SU-DHL-6 (cell line): Measurements from ENCODE around the gene SPTA1.

ENCODE experiments used
- H2AFZ ChIP-seq: fragments of 200-600 bp; sonication (generic); 2 replicates; pipeline ENCODE4 v1.6.1; 2014; ENCODE audit warnings: low read depth, mild to moderate bottlenecking, moderate library complexity, mixed read lengths, antibody characterized with exemption, low read length; ENCODE audit not compliant: severe bottlenecking
- H3F3A ChIP-seq: fragments of 200-600 bp; shearing (Covaris generic); 2 replicates; pipeline ENCODE4 v1.6.0; 2016; ENCODE audit warnings: antibody characterized with exemption, mild to moderate bottlenecking; ENCODE audit not compliant: insufficient read depth
- H3K27ac ChIP-seq: fragments of 200-600 bp; sonication (generic); 2 replicates; pipeline ENCODE4 v1.5.1; 2016; ENCODE audit warnings: low read depth, mild to moderate bottlenecking, low read length, moderate library complexity, mixed read lengths
- H3K27me3 ChIP-seq: fragments of 200-600 bp; sonication (generic), shearing (Covaris generic); 2 replicates; pipeline ENCODE4 v1.6.0; 2014; ENCODE audit warnings: mild to moderate bottlenecking, low read length
- H3K36me3 ChIP-seq: fragments of 200-600 bp; sonication (generic); 2 replicates; pipeline ENCODE4 v1.6.1; 2014; ENCODE audit warnings: mild to moderate bottlenecking, low read length, mixed read lengths
- H3K4me2 ChIP-seq: fragments of 300-600, 200-600 bp; shearing (Covaris generic), sonication (generic); 2 replicates; pipeline ENCODE4 v1.6.0; 2014; ENCODE audit warnings: low read length, low read depth, mild to moderate bottlenecking; ENCODE audit not compliant: poor library complexity, severe bottlenecking
- H3K4me3 ChIP-seq: fragments of 200-600 bp; sonication (generic); 2 replicates; pipeline ENCODE4 v1.5.1; 2014; ENCODE audit warnings: antibody characterized with exemption, low read length, mild to moderate bottlenecking, mixed read lengths; ENCODE audit not compliant: insufficient read depth, poor library complexity, severe bottlenecking
- H3K79me2 ChIP-seq: fragments of 200-600 bp; sonication (generic); 2 replicates; pipeline ENCODE4 v1.6.1; 2014; ENCODE audit warnings: mild to moderate bottlenecking, low read length, moderate library complexity; ENCODE audit not compliant: insufficient read depth
- H3K9ac ChIP-seq: fragments of 200-600 bp; sonication (generic); 2 replicates; pipeline ENCODE4 v1.7.0; 2014; ENCODE audit warnings: mild to moderate bottlenecking, low read length
- H3K9me2 ChIP-seq: fragments of 200-600 bp; sonication (generic); replicated peaks from 2 replicates; pipeline ENCODE4 v1.6.1; 2014; ENCODE audit warnings: low read length; ENCODE audit not compliant: insufficient read depth
- H3K9me3 ChIP-seq: fragments of 200-600 bp; sonication (generic); 2 replicates; pipeline ENCODE4 v1.6.1; 2014; ENCODE audit warnings: low read length, mixed read lengths; ENCODE audit not compliant: insufficient read depth
- H4K20me1 ChIP-seq: fragments of 200-600 bp; sonication (generic); 2 replicates; pipeline ENCODE4 v1.6.1; 2014; ENCODE audit warnings: low read depth, mild to moderate bottlenecking, antibody characterized with exemption, low read length, moderate library complexity, mixed read lengths
- EZH2phosphoT487 ChIP-seq: fragments of 200-600 bp; sonication (generic), shearing (Covaris generic); conservative IDR thresholded peaks from 2 replicates; pipeline ENCODE4 v1.6.1; 2018; ENCODE audit warnings: mild to moderate bottlenecking, antibody characterized with exemption, low read length, moderate library complexity, mixed read lengths
- TF ChIP-seq, protein P1 (sequence below): fragments of 200-600 bp; sonication (generic); IDR thresholded peaks from one replicate; pipeline ENCODE4 v1.5.1; 2017; ENCODE audit warnings: antibody characterized with exemption, mild to moderate bottlenecking, low read length, moderate library complexity; ENCODE audit not compliant: insufficient read depth, poor library complexity, severe bottlenecking

The SPTA1 gene

DNA sequence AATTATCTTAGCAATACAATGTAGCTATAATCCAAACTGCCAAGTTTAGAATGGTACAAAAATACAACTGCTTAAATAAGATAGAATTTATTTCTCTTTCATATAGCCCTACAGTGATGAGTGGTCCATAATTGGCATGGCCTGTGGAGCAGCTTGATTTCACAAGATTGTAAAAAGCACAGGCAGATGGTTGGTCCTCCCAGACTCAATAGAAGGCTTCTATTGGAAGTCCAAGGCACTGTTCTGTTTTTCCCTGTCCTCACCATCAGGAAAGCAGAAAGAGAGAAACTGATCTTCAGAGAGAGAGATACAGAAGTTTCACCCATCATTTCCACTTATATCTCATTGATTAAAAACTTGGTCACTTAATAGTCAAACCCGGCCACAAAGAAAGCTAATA, 114.3 kb downstream of the SPTA1 start:
- no peaks in the 10 kb centered on the region for H3K36me3 ChIP-seq
- H2AFZ ChIP-seq: no peak overlapping the region
- no peaks in the 10 kb centered on the region for H3K9me3 ChIP-seq
- no peak for TF ChIP-seq EZH2phosphoT487
- TF ChIP-seq, protein P1, sequence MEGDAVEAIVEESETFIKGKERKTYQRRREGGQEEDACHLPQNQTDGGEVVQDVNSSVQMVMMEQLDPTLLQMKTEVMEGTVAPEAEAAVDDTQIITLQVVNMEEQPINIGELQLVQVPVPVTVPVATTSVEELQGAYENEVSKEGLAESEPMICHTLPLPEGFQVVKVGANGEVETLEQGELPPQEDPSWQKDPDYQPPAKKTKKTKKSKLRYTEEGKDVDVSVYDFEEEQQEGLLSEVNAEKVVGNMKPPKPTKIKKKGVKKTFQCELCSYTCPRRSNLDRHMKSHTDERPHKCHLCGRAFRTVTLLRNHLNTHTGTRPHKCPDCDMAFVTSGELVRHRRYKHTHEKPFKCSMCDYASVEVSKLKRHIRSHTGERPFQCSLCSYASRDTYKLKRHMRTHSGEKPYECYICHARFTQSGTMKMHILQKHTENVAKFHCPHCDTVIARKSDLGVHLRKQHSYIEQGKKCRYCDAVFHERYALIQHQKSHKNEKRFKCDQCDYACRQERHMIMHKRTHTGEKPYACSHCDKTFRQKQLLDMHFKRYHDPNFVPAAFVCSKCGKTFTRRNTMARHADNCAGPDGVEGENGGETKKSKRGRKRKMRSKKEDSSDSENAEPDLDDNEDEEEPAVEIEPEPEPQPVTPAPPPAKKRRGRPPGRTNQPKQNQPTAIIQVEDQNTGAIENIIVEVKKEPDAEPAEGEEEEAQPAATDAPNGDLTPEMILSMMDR: no peak
- no peaks in the 10 kb centered on the region for H3K79me2 ChIP-seq
- no peak overlapping the region for H3K4me3 ChIP-seq
- no peaks in the 10 kb centered on the region for H3K9me2 ChIP-seq
- H3K4me2 ChIP-seq: no peak overlapping the region
- no peak overlapping the region for H3K27ac ChIP-seq
- no peak overlapping the region for H3K9ac ChIP-seq
- no peaks in the 10 kb centered on the region for H4K20me1 ChIP-seq
- no peaks in the 10 kb centered on the region for H3K27me3 ChIP-seq
- H3F3A ChIP-seq: no peaks in the 10 kb centered on the region

DNA sequence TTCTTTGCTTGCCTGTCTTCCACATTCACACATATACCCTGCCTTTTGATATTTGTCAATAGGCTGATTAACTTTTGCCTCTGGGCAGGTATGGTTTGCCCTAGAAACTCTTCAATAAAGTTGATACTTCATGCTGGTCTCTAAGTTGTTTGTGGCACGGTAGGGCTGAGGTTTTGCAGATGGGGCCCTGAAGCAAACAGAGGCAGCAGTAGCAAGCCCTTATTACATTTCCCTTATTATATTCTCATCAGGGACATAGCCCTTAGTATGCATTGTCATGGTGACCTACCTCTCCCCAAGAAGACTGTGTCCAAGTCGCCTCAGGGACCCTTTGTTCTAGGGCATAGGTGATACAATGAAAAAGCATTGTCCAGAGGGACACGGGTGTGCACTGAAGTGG, 116.0 kb downstream of the SPTA1 start, which contains the start of gene OR6P1:
Gene OR6P1 (minus strand): TSS at position 101 of the 400 bp plus-strand sequence. CDS start 6,976 bp downstream, outside the sequence.
- Histone ChIP-seq H3K9me2 (no peaks in the 10 kb centered on the region), H3K36me3 (no peaks in the 10 kb centered on the region), H3K9ac (no peak within 1 kb of the TSS), H3K9me3 (no peaks in the 10 kb centered on the region), H3K27ac (no peak within 1 kb of the TSS), H4K20me1 (no peaks in the 10 kb centered on the region), H3F3A (no peaks in the 10 kb centered on the region), H2AFZ (no peak within 1 kb of the TSS), H3K79me2 (no peaks in the 10 kb centered on the region), H3K27me3 (no peaks in the 10 kb centered on the region), H3K4me2 (no peak within 1 kb of the TSS), H3K4me3 (no peak within 1 kb of the TSS)
- TF ChIP-seq EZH2phosphoT487: no peak
- TF ChIP-seq, protein P1: no peak

DNA sequence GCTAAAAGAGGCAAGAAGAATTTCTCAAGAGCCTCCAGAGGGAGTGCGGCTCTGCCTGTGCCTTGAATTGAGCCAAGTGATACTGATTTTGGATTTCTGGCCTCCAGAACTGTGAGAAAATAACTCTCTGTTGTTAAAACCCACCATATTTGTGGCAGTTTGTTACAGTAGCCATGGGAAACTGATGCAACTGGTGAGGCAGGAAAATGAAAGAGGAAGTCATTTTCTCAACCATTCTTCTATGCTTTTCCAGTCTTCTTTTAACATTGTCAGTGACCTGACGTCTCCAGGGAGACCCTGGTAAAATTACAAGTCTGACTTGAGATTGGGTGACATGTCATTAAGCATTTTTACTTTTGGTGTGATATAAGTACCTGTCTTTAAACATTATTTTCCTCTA, 121.9 kb downstream of the SPTA1 start:
- Histone ChIP-seq H3K27me3 (no peaks in the 10 kb centered on the region), H3K27ac (peak overlapping the region; percentile 38), H3K9me2 (no peaks in the 10 kb centered on the region), H3K4me2 (peak overlapping the region; percentile 41), H3K79me2 (no peaks in the 10 kb centered on the region), H3K4me3 (no peak overlapping the region), H3K9ac (peak overlapping the region; percentile 11; the same call in 1 of the 2 replicates), H3F3A (no peaks in the 10 kb centered on the region), H3K9me3 (no peaks in the 10 kb centered on the region), H4K20me1 (no peaks in the 10 kb centered on the region), H3K36me3 (no peaks in the 10 kb centered on the region), H2AFZ (peak overlapping the region; percentile 73)
- TF ChIP-seq, protein P1: no peak
